ENCODE measurements around the gene PFKM. TPM values are rescaled to one million over a fixed set of nuclear protein-coding genes. Genes with fewer than 3 reads are reported as not detected.

PFKM gene
- total and polyA plus RNA-seq, 12 donors, result 121 to 948 (median 668) TPM

- Histone ChIP-seq H3K27ac (no peak overlapping the region), H3K4me1 (peaks cover 0 to 1% (median 0%) of the 10 kb centered on the region in 9 donors), H3K9me3 (no peaks in the 10 kb centered on the region), H3K36me3 (peaks cover 0 to 97% (median 37%) of the 10 kb centered on the region in 9 donors), H3K27me3 (no peaks in the 10 kb centered on the region), H3K4me3 (no peak overlapping the region)
- intact Hi-C loops (cut with DNase I), result loop anchor here in 6 of 10 donors (1.0 to 10.0 kb wide), 7 partner anchors 78 to 533 kb away; partner anchors contain the start of gene RPAP3 (in 1 of the 6)
- TF ChIP-seq CTCF (IDR thresholded peaks at IDR 0.05), result peak in 7 of 9 donors; percentile 25 to 64 (median 53)
- ATAC-seq (peak in 3 of 8 donors; percentile 26 to 54 (median 51)), DNase-seq (no peak)
- 37 to 41% methylated on average over 1 of the region's 1 CpG for WGBS, 2 donors
These were observed 35.1 kb upstream of the PFKM start for GRCh38 chr12:48084066-48084465.

- intact Hi-C loops (cut with DNase I), result loop anchor here in 9 of 10 donors (1.0 to 10.0 kb wide), 7 partner anchors 77 to 532 kb away; partner anchors contain the start of gene RPAP3 (in 1 of the 9)
- ATAC-seq (no peak), DNase-seq (no peak)
- WGBS, 2 donors, result 91 to 96% methylated on average over 12 of the region's 12 CpGs
- TF ChIP-seq CTCF (IDR thresholded peaks at IDR 0.05), result no peak
- no peaks in the 10 kb centered on the region for H3K9me3 ChIP-seq
- H3K27me3 ChIP-seq, result no peaks in the 10 kb centered on the region
- H3K4me3 ChIP-seq, result no peak overlapping the region
- no peaks in the 10 kb centered on the region for H3K4me1 ChIP-seq
- no peak overlapping the region for H3K27ac ChIP-seq
- H3K36me3 ChIP-seq, result peaks cover 0 to 94% (median 34%) of the 10 kb centered on the region in 9 donors
These were observed 34.2 kb upstream of the PFKM start for GRCh38 chr12:48084841-48085460.

GRCh38 chr12:48086327-48086726 is 32.8 kb upstream of the PFKM start:
- Histone ChIP-seq H3K36me3 (peaks cover 0 to 93% (median 33%) of the 10 kb centered on the region in 9 donors), H3K27me3 (no peaks in the 10 kb centered on the region), H3K4me1 (no peaks in the 10 kb centered on the region), H3K9me3 (no peaks in the 10 kb centered on the region), H3K27ac (no peak overlapping the region), H3K4me3 (no peak overlapping the region)
- ATAC-seq (no peak), DNase-seq (no peak)
- WGBS, 2 donors, result 84 to 92% methylated on average over 3 of the region's 3 CpGs
- TF ChIP-seq CTCF (IDR thresholded peaks at IDR 0.05), result no peak
- intact Hi-C loops (cut with DNase I), result loop anchor here in 5 of 10 donors (2.0 to 10.0 kb wide), 4 partner anchors 76 to 382 kb away; partner anchors contain the start of gene RPAP3 (in 1 of the 5)

DNA sequence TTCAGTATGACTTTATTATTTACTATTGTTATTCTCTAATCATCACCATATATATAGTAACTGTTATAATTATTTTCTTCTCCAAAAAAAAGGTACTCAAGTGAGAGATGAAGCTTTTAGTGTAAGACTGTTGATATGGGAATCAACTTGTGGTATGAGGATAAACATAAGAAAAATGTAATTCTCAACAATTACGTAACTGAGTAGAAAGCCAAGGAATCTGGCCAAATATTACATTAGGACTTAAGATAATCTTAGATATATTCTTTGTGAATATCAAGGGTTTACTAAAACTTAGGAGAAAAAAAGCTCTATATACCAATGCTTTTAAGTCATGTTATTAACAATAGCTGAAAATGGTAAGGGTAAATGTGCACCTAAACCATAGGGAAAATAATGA is 26.6 kb upstream of the PFKM start:
- intact Hi-C loops (cut with DNase I), result no loop called here
- H3K27ac ChIP-seq, result no peak overlapping the region
- H3K4me1 ChIP-seq, result no peaks in the 10 kb centered on the region
- no peak for TF ChIP-seq CTCF (IDR thresholded peaks at IDR 0.05)
- WGBS, 2 donors, result 88 to 93% methylated on average over 1 of the region's 1 CpG
- H3K27me3 ChIP-seq, result no peaks in the 10 kb centered on the region
- no peaks in the 10 kb centered on the region for H3K9me3 ChIP-seq
- H3K36me3 ChIP-seq, result peaks cover 0 to 100% (median 32%) of the 10 kb centered on the region in 9 donors
- no peak for ATAC-seq
- no peak overlapping the region for H3K4me3 ChIP-seq
- DNase-seq, result no peak
